ENCODE measurements around the gene NUDT5. TPM values are rescaled to one million over a fixed set of nuclear protein-coding genes. Genes with fewer than 3 reads are reported as not detected.

The NUDT5 gene
- total and polyA plus RNA-seq, 2 of the 8 experiments (the other 6 are each of a cell fraction or from before 2014, with no cell fraction given), result 130 to 134 TPM

GRCh38 chr10:12144538-12144937 lies 51.2 kb downstream of the NUDT5 start (continued):
- TF ChIP-seq, protein P1, sequence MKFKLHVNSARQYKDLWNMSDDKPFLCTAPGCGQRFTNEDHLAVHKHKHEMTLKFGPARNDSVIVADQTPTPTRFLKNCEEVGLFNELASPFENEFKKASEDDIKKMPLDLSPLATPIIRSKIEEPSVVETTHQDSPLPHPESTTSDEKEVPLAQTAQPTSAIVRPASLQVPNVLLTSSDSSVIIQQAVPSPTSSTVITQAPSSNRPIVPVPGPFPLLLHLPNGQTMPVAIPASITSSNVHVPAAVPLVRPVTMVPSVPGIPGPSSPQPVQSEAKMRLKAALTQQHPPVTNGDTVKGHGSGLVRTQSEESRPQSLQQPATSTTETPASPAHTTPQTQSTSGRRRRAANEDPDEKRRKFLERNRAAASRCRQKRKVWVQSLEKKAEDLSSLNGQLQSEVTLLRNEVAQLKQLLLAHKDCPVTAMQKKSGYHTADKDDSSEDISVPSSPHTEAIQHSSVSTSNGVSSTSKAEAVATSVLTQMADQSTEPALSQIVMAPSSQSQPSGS (IDR thresholded peaks at IDR 0.05; ENCODE audit: low read length), result no peak
- TF ChIP-seq BRCA1 (IDR thresholded peaks at IDR 0.05; ENCODE audit: low read depth, low read length) (no peak), BACH1 (IDR thresholded peaks at IDR 0.05; ENCODE audit: low read length) (no peak), KDM1A (IDR thresholded peaks at IDR 0.05; ENCODE audit: borderline replicate concordance, low read length) (no peak)

All from H1 (cell line).